T-helper 2 cell (primary cell): ENCODE results near the gene OR5D18.
"Not testable (repeated sequence)": the region's sequence is repeated elsewhere in the genome, so short reads cannot be mapped to it uniquely, and the experiment has no call there.

Source experiments
- DNase-seq, 5 experiments: peaks; one replicate each; pipeline versions ENCODE4 v3.0.0 to v3.0.0-alpha.2; 2012 to 2022
- total RNA-seq, 2 donors: gene quantifications; one replicate each; lab custom pipeline; 2026; lab: John Stamatoyannopoulos, UW

The OR5D18 gene
- total RNA-seq, result 0 reads per million in 2 donors

DNA sequence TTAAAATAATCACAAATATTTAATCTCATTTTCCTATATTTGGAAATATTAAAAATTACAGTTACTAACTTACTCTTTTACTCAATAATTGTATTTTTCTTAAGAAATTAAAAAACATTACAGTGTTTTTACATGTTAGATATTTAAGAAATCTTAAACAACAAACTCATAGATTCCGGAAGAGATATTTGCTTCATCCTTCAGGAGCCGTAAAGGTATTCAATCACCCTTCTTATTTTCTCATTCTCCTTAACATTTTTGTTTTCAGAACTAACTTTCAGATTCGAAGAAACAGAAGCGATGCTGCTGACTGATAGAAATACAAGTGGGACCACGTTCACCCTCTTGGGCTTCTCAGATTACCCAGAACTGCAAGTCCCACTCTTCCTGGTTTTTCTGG, at the start of gene OR5D18:
Gene OR5D18, plus strand, starts transcription at position 301 of the 400 bp plus-strand sequence. Its CDS starts 0 bp downstream, at position 301.
- DNase-seq, result no peak

DNA sequence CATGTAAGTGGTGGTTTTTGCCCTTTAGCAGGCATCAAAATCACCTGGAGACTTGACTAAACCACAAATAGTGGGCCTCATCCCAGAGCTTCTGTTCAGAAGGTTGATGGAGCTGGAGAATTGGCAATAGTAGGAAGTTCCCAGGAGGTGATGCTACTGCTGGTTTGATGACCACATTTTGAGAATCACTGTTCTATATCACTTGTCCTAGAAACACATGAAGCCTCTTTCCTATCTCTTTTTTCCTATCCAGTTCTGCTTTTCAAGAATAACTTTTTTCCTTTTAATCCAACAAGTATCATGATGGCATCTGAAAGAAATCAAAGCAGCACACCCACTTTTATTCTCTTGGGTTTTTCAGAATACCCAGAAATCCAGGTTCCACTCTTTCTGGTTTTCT, 46.3 kb upstream of the OR5D18 start, which contains the start of gene OR5D13:
Gene OR5D13, plus strand, starts transcription at position 301 of the 400 bp plus-strand sequence. Its CDS starts 0 bp downstream, at position 301.
- no peak for DNase-seq

GRCh38 chr11:55791606-55792005, 27.8 kb upstream of the OR5D18 start:
- DNase-seq, result no peak

GRCh38 chr11:55793321-55793720, 26.1 kb upstream of the OR5D18 start:
- no peak for DNase-seq

DNA sequence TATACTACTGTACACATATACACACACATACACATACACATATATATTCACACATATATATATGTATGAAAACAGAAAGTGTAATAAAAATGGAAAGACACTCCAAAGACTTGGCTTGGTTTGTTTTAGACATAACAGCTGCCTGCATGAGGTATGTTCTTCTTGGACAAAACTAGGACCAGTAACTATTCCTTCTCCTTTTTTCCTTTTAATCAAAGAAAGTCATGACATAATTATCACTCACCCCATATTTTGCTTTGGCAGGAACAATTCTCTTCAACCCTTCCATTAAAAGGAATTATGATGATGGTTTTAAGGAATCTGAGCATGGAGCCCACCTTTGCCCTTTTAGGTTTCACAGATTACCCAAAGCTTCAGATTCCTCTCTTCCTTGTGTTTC, 24.2 kb upstream of the OR5D18 start, which contains the start of gene OR5D14:
Gene OR5D14, plus strand, starts transcription at position 301 of the 400 bp plus-strand sequence. Its CDS starts 0 bp downstream, at position 301.
- DNase-seq, result no peak

GRCh38 chr11:55806248-55806647, 13.2 kb upstream of the OR5D18 start:
- no peak for DNase-seq

DNA sequence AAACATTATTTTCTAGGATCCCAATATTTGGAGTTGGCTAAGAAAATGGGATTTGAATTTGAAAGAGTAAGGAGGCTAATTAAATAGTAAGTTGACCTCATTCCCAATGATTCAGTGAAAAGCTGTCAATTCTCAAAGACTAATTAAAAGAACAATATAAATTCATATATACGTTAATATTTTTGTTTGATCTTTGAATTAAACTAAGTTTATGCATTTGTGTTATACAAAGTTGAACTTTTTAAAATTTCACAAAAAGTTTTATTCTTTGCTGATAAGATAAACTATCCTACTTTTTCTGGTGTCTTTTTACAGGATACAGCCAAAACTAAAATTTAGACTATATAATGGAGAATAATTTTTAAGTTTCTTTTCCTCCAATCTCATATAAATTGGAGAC, 8.4 kb upstream of the OR5D18 start, which contains the start of gene OR5L1:
Gene OR5L1, plus strand, starts transcription at position 301 of the 400 bp plus-strand sequence. CDS start 100 bp downstream, outside the sequence.
- no peak for DNase-seq

DNA sequence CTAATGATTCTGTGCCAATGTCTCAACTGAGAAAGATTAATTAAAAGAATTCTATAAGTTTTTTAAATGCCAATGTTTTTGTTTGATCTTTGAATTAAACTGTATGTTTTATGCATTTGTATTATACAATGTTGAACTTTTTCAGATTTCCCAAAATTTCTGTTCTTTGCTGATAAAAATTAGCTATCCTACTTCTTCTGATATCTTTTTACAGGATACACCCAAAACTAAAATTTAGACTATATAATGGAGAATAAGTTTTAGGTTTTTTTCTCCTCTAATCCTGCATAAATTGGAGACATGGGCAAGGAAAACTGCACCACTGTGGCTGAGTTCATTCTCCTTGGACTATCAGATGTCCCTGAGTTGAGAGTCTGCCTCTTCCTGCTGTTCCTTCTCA, 7.5 kb downstream of the OR5D18 start, which contains the start of gene OR5L2:
Gene OR5L2, plus strand, starts transcription at position 301 of the 400 bp plus-strand sequence. Its CDS starts 0 bp downstream, at position 301.
- DNase-seq, result no peak

- DNase-seq, result no peak
These were observed 19.0 kb downstream of the OR5D18 start, which contains the start of gene OR5D16 for GRCh38 chr11:55838452-55838851. Gene OR5D16, plus strand, starts transcription at chr11:55838752. Its CDS starts 0 bp downstream, at chr11:55838752.

GRCh38 chr11:55847453-55847852, 28.0 kb downstream of the OR5D18 start:
- no peak for DNase-seq

GRCh38 chr11:55849037-55849436, 29.6 kb downstream of the OR5D18 start:
- no peak for DNase-seq

GRCh38 chr11:55852141-55852540, 32.7 kb downstream of the OR5D18 start:
- DNase-seq, result no peak

DNA sequence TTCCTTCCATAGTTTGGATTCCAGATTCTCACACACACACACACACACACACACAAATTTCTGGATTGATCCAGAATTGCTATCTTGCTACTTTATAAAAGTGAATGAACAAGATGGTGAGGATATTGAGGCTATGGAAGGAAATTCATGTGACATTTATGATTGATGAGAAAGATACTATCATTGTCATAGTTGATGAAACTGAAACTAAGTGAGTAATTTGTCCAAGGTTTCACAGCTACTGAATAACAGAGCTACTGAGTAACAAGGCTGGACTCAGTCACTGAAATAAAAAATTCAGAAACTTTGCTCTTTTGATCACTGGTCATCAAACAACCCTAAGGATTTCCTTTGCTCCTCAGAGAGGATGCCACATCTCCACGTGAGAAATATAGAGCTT, 35.3 kb downstream of the OR5D18 start:
- DNase-seq, result no peak

GRCh38 chr11:55867354-55867753, 47.9 kb downstream of the OR5D18 start:
- DNase-seq, result not testable (repeated sequence)
